Frontal cortex (tissue), 4 donors: ENCODE data around the gene ZNF689. TPM values are rescaled to one million over a fixed set of nuclear protein-coding genes. Genes with fewer than 3 reads are reported as not detected.

Source experiments
- DNase-seq, 2 donors: peaks; one replicate each; pipeline ENCODE4 v3.0.0; 2012; ENCODE audit warnings: low spot score in 2 of 2
- FAIRE-seq: peaks from 2 replicates; lab custom pipeline; 2012; peaks lifted over from hg19 to GRCh38; lab: Jason Lieb, UNC
- total RNA-seq: library from RNA; depleted of rRNA; stranded (reverse); fragments of >200 nt; gene quantifications from one replicate; pipeline ENCODE4 v1.2.3, GENCODE V29; 2014
- donor health status: control.
- donor health status: control.
- donor health status: control.

ZNF689 gene
- total RNA-seq = 9.0 TPM

GRCh38 chr16:30609926-30610839 lies at the start of gene ZNF689:
ZNF689 (minus strand) TSS chr16:30610389; CDS start chr16:30610041, 348 bp downstream.
- no peak for FAIRE-seq
- peak; percentile 95 to 96 for DNase-seq

GRCh38 chr16:30658731-30659506 lies 48.7 kb upstream of the ZNF689 start:
- DNase-seq (peak; percentile 85 to 92), FAIRE-seq (no peak)

- peak; percentile 99 for FAIRE-seq
Observed at GRCh38 chr16:30657866-30658730, 47.9 kb upstream of the ZNF689 start, which contains the start of gene FBRS. FBRS (plus strand) TSS chr16:30658431; CDS start chr16:30659519, 1,088 bp downstream.

GRCh38 chr16:30656974-30657865 lies 47.0 kb upstream of the ZNF689 start:
- DNase-seq (peak; percentile 10 to 33), FAIRE-seq (no peak)

More at GRCh38 chr16:30657866-30658730, 47.9 kb upstream of the ZNF689 start, which contains the start of gene FBRS:
- peak; percentile 95 to 98 for DNase-seq

GRCh38 chr16:30656388-30656787 lies 46.2 kb upstream of the ZNF689 start:
- no peak for DNase-seq
- no peak for FAIRE-seq

- no peak for DNase-seq
- no peak for FAIRE-seq
Observed at GRCh38 chr16:30655815-30656347, 45.7 kb upstream of the ZNF689 start.

- DNase-seq (no peak), FAIRE-seq (no peak)
Observed at GRCh38 chr16:30654856-30655255, 44.7 kb upstream of the ZNF689 start.

GRCh38 chr16:30652718-30653117 lies 42.5 kb upstream of the ZNF689 start:
- no peak for DNase-seq
- no peak for FAIRE-seq

GRCh38 chr16:30652005-30652296 lies 41.8 kb upstream of the ZNF689 start:
- no peak for FAIRE-seq

GRCh38 chr16:30651124-30652004 lies 41.2 kb upstream of the ZNF689 start:
- peak; percentile 77 to 82 for DNase-seq
- no peak for FAIRE-seq

More at GRCh38 chr16:30652005-30652296, 41.8 kb upstream of the ZNF689 start:
- DNase-seq = peak in 1 of 2 donors; percentile 23

- peak; percentile 92 to 93 for DNase-seq
- peak; percentile 93 for FAIRE-seq
Observed at GRCh38 chr16:30650369-30651123, 40.4 kb upstream of the ZNF689 start, which contains the start of gene PRR14. PRR14 (plus strand) TSS chr16:30650960; CDS start chr16:30651646, 686 bp downstream.

- peak in 1 of 2 donors; percentile 4 for DNase-seq
- FAIRE-seq = no peak
Observed at GRCh38 chr16:30649725-30650368, 39.7 kb upstream of the ZNF689 start.

GRCh38 chr16:30647274-30647571 lies 37.0 kb upstream of the ZNF689 start:
- FAIRE-seq = no peak
- no peak for DNase-seq

GRCh38 chr16:30645727-30646126 lies 35.5 kb upstream of the ZNF689 start:
- FAIRE-seq (no peak), DNase-seq (no peak)

- no peak for DNase-seq
Observed at GRCh38 chr16:30644334-30644830, 34.2 kb upstream of the ZNF689 start.

GRCh38 chr16:30641378-30641982 lies 31.3 kb upstream of the ZNF689 start:
- FAIRE-seq = no peak
- DNase-seq = no peak

More at GRCh38 chr16:30644334-30644830, 34.2 kb upstream of the ZNF689 start:
- no peak for FAIRE-seq
